Mesenchymal stem cell (in vitro differentiated cells and primary cell): ENCODE results near the gene OSGIN1.

Experiments used
- DNase-seq: peaks from one replicate; pipeline ENCODE4 v3.0.0-alpha.2; 2013
- H2AFZ ChIP-seq: one replicate; pipeline ENCODE4 v1.6.1; 2013; ENCODE audit warnings: low read depth, mild to moderate bottlenecking, control low read depth, inconsistent platforms, low read length, moderate library complexity
- H2AK5ac ChIP-seq: 2 replicates; pipeline ENCODE4 v1.6.1; 2013; ENCODE audit warnings: low read length, moderate library complexity, mild to moderate bottlenecking, inconsistent platforms; ENCODE audit not compliant: severe bottlenecking
- H2BK120ac ChIP-seq: one replicate; pipeline ENCODE4 v1.6.1; 2013; ENCODE audit warnings: low read depth, mild to moderate bottlenecking, inconsistent platforms, low read length, moderate library complexity
- H2BK12ac ChIP-seq, 2 experiments: one replicate each; pipeline ENCODE4 v1.6.1; 2013; ENCODE audit warnings: inconsistent platforms in 2 of 2, low read length in 2 of 2, mild to moderate bottlenecking in 2 of 2, moderate library complexity in 2 of 2, control low read depth in 1 of 2
- H2BK15ac ChIP-seq: one replicate; pipeline ENCODE4 v1.6.1; 2013; ENCODE audit warnings: mild to moderate bottlenecking, low read depth, inconsistent platforms; ENCODE audit not compliant: poor library complexity, severe bottlenecking
- H2BK5ac ChIP-seq: 2 replicates; pipeline ENCODE4 v1.6.1; 2013; ENCODE audit warnings: low read depth, mild to moderate bottlenecking, low read length, control low read depth, inconsistent platforms; ENCODE audit not compliant: poor library complexity, severe bottlenecking
- H3K14ac ChIP-seq, 2 experiments: one replicate each; pipeline ENCODE4 v1.6.1; 2013; ENCODE audit warnings: inconsistent platforms in 2 of 2, low read length in 2 of 2, control low read depth in 1 of 2, mild to moderate bottlenecking in 1 of 2, moderate library complexity in 1 of 2
- H3K18ac ChIP-seq, 2 experiments: one replicate each; pipeline ENCODE4 v1.6.1; 2013; ENCODE audit warnings: inconsistent platforms in 2 of 2, low read length in 2 of 2, control low read depth in 1 of 2, low read depth in 1 of 2, mild to moderate bottlenecking in 1 of 2
- H3K23ac ChIP-seq, 2 experiments: one replicate each; pipeline ENCODE4 v1.6.1; 2013; ENCODE audit warnings: inconsistent platforms in 2 of 2, low read length in 2 of 2, mild to moderate bottlenecking in 2 of 2, moderate library complexity in 2 of 2, control low read depth in 1 of 2
- H3K27ac ChIP-seq: 2 replicates; pipeline ENCODE4 v1.5.1; 2013; ENCODE audit warnings: mild to moderate bottlenecking, moderate library complexity, low read length, control low read depth, inconsistent platforms; ENCODE audit not compliant: poor library complexity, severe bottlenecking
- H3K27me3 ChIP-seq, 2 experiments: 2 replicates each; pipeline versions ENCODE4 v1.6.1 to v1.7.0; 2013; ENCODE audit warnings: low read length in 2 of 2, mild to moderate bottlenecking in 2 of 2, moderate library complexity in 2 of 2, control low read depth in 1 of 2, inconsistent platforms in 1 of 2; ENCODE audit not compliant: control insufficient read depth in 1 of 2, insufficient read depth in 1 of 2
- H3K36me3 ChIP-seq, 2 experiments: 2 replicates each; pipeline versions ENCODE4 v1.6.1 to v1.7.0; 2013; ENCODE audit warnings: low read length in 2 of 2, control low read depth in 1 of 2, inconsistent platforms in 1 of 2, low read depth in 1 of 2, mild to moderate bottlenecking in 1 of 2; ENCODE audit not compliant: insufficient read depth in 2 of 2, control insufficient read depth in 1 of 2
- H3K4ac ChIP-seq, 2 experiments: one replicate each; pipeline ENCODE4 v1.6.1; 2013; ENCODE audit warnings: inconsistent platforms in 2 of 2, low read length in 2 of 2, mild to moderate bottlenecking in 2 of 2, moderate library complexity in 2 of 2, control low read depth in 1 of 2, low read depth in 1 of 2
- H3K4me1 ChIP-seq: 2 replicates; pipeline ENCODE4 v1.6.1; 2013; ENCODE audit warnings: low read depth, low read length, control low read depth; ENCODE audit not compliant: control insufficient read depth, insufficient read depth
- H3K4me2 ChIP-seq: 2 replicates; pipeline ENCODE4 v1.6.1; 2013; ENCODE audit warnings: low read length, mild to moderate bottlenecking, inconsistent platforms; ENCODE audit not compliant: poor library complexity, severe bottlenecking
- H3K4me3 ChIP-seq, 2 experiments: 2 replicates each; pipeline versions ENCODE4 v1.5.1 to v1.7.0; 2013; ENCODE audit warnings: low read length in 2 of 2, mild to moderate bottlenecking in 2 of 2, control low read depth in 1 of 2, low read depth in 1 of 2; ENCODE audit not compliant: insufficient read depth in 1 of 2
- H3K79me1 ChIP-seq: replicated peaks from 2 replicates; pipeline ENCODE4 v1.6.1; 2013; ENCODE audit warnings: mild to moderate bottlenecking, control low read depth, low read length, inconsistent platforms; ENCODE audit not compliant: poor library complexity, severe bottlenecking
- H3K9ac ChIP-seq: 2 replicates; pipeline ENCODE4 v1.7.0; 2013; ENCODE audit warnings: mild to moderate bottlenecking, low read length, moderate library complexity
- H3K9me3 ChIP-seq: 2 replicates; pipeline ENCODE4 v1.7.0; 2013; ENCODE audit warnings: mild to moderate bottlenecking, low read length; ENCODE audit not compliant: control insufficient read depth
- H4K8ac ChIP-seq: one replicate; pipeline ENCODE4 v1.6.1; 2013; ENCODE audit warnings: inconsistent platforms, mild to moderate bottlenecking, low read length, moderate library complexity
- H4K91ac ChIP-seq: one replicate; pipeline ENCODE4 v1.6.1; 2013; ENCODE audit warnings: mild to moderate bottlenecking, low read length, inconsistent platforms
- WGBS: methylation state at CpG from one replicate; pipeline ENCODE4 v1.1.7; 2013; ENCODE audit warnings: mixed read lengths; 5-methylcytosine and 5-hydroxymethylcytosine counted together

Gene OSGIN1

GRCh38 chr16:83946154-83946780 lies 6.8 kb upstream of the OSGIN1 start:
- Histone ChIP-seq H3K18ac (peak overlapping the region in 1 of 2 experiments; percentile 25), H2AFZ (no peak overlapping the region), H4K8ac (peak overlapping the region; percentile 38), H2BK5ac (no peak overlapping the region), H3K9ac (no peak overlapping the region), H3K4me2 (no peak overlapping the region), H3K27me3 (peaks cover 3 to 10% of the 10 kb centered on the region in 2 experiments), H2AK5ac (no peak overlapping the region), H3K79me1 (no peaks in the 10 kb centered on the region), H3K23ac (no peak overlapping the region), H3K4ac (peak overlapping the region in 1 of 2 experiments; percentile 50), H2BK120ac (no peak overlapping the region), H3K14ac (no peak overlapping the region), H2BK15ac (no peak overlapping the region), H3K4me1 (peaks cover 12% of the 10 kb centered on the region), H3K4me3 (no peak overlapping the region), H3K27ac (no peak overlapping the region), H3K9me3 (no peaks in the 10 kb centered on the region), H4K91ac (peak overlapping the region; percentile 70), H3K36me3 (no peaks in the 10 kb centered on the region), H2BK12ac (peak overlapping the region in 1 of 2 experiments; percentile 62)
- WGBS, result 82% methylated on average over 23 of the region's 24 CpGs
- no peak for DNase-seq

GRCh38 chr16:83946781-83947566 lies 6.1 kb upstream of the OSGIN1 start:
- H3K4me1 ChIP-seq, result peaks cover 12% of the 10 kb centered on the region
- H3K27ac ChIP-seq, result no peak overlapping the region
- H2AK5ac ChIP-seq, result no peak overlapping the region
- H4K91ac ChIP-seq, result peak overlapping the region; percentile 89
- peaks cover 3 to 10% of the 10 kb centered on the region in 2 experiments for H3K27me3 ChIP-seq
- peak overlapping the region; percentile 57 for H4K8ac ChIP-seq
- no peak overlapping the region for H3K4me2 ChIP-seq
- no peak overlapping the region for H3K4ac ChIP-seq
- WGBS, result 84% methylated on average over 20 of the region's 21 CpGs
- DNase-seq, result no peak
- no peaks in the 10 kb centered on the region for H3K9me3 ChIP-seq
- no peak overlapping the region for H2BK12ac ChIP-seq
- no peak overlapping the region for H3K9ac ChIP-seq
- H3K14ac ChIP-seq, result no peak overlapping the region
- H2BK120ac ChIP-seq, result no peak overlapping the region
- no peak overlapping the region for H3K4me3 ChIP-seq
- no peaks in the 10 kb centered on the region for H3K36me3 ChIP-seq
- no peaks in the 10 kb centered on the region for H3K79me1 ChIP-seq
- H3K23ac ChIP-seq, result no peak overlapping the region
- H3K18ac ChIP-seq, result peak overlapping the region in 1 of 2 experiments; percentile 25
- H2AFZ ChIP-seq, result no peak overlapping the region
- H2BK15ac ChIP-seq, result no peak overlapping the region
- H2BK5ac ChIP-seq, result no peak overlapping the region

DNA sequence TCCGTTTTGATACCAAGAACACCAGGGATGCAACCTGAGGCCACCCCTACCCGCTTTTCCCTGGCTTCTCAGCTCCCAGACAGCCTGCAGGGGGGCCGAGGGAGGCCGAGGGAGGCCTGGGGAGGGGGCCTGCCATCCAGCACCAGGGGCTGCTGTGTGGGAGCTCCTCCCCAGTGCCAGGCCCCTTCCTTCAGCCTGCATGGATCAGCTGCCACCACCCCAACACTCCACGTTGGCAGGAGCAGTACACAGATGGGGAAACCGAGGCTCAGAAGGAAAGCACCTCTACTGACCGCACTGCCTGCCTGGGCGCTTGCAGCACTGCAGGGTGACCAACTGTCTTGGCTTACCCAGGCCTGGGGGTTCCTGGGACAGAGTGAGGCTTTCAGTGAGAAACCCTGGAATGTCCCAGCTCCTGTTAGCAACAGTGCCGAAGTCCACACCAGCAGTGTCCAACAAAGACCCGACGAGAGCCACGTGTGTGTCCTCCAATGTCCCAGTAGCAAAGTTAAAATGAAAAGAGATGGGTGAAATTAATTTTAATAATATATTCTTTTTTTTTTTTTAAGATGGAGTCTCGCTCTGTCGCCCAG lies 5.3 kb upstream of the OSGIN1 start:
- no peak overlapping the region for H4K91ac ChIP-seq
- H3K4me2 ChIP-seq, result no peak overlapping the region

More for the DNA sequence above, 5.3 kb upstream of the OSGIN1 start:
- no peak overlapping the region for H3K9ac ChIP-seq
- no peak overlapping the region for H2AK5ac ChIP-seq
- no peak overlapping the region for H2BK15ac ChIP-seq
- no peaks in the 10 kb centered on the region for H3K36me3 ChIP-seq
- no peaks in the 10 kb centered on the region for H3K79me1 ChIP-seq
- H3K4ac ChIP-seq, result no peak overlapping the region
- H3K27me3 ChIP-seq, result peaks cover 3 to 10% of the 10 kb centered on the region in 2 experiments
- no peak overlapping the region for H2BK120ac ChIP-seq
- no peak overlapping the region for H3K18ac ChIP-seq
- H4K8ac ChIP-seq, result no peak overlapping the region
- H3K4me1 ChIP-seq, result peaks cover 15% of the 10 kb centered on the region
- no peak overlapping the region for H2BK12ac ChIP-seq
- no peak overlapping the region for H2BK5ac ChIP-seq
- H3K23ac ChIP-seq, result no peak overlapping the region
- no peak overlapping the region for H3K4me3 ChIP-seq
- no peak overlapping the region for H3K27ac ChIP-seq
- WGBS, result 85% methylated on average over 13 of the region's 14 CpGs
- no peak overlapping the region for H3K14ac ChIP-seq
- H2AFZ ChIP-seq, result no peak overlapping the region
- DNase-seq, result no peak
- no peaks in the 10 kb centered on the region for H3K9me3 ChIP-seq
